Activated naive CD4-positive, alpha-beta T cell treated with anti-CD3 and anti-CD28 coated beads, Interleukin-2, amount 50 U/mL, for 72 hours (primary cell): ENCODE measurements around the gene TRPM2. TPM values are rescaled to one million over a fixed set of nuclear protein-coding genes. Genes with fewer than 3 reads are reported as not detected.

Source experiments
- ATAC-seq, 2 donors: fragments of 150-1000 bp; cut with Tn5 transposase; 2 replicates each; pipeline ENCODE4 v1.10.0; 2021; ENCODE audit warnings: mild to moderate bottlenecking in 2 of 2, moderate library complexity in 2 of 2
- DNase-seq, 2 donors: peaks; one replicate each; pipeline ENCODE4 v3.0.0; 2021 to 2022; ENCODE audit warnings: low spot score in 2 of 2
- H3K27ac Mint-ChIP-seq, 2 donors: one replicate each; pipeline ENCODE4 v1.8.0; 2022; ENCODE audit warnings: mild to moderate bottlenecking in 2 of 2, mixed read lengths in 2 of 2
- H3K36me3 Mint-ChIP-seq, 2 donors: one replicate each; pipeline ENCODE4 v1.8.0; 2022; ENCODE audit warnings: mixed read lengths in 2 of 2
- H3K9me3 Mint-ChIP-seq, 2 donors: one replicate each; pipeline ENCODE4 v1.8.0; 2022; ENCODE audit warnings: mixed read lengths in 2 of 2
- total RNA-seq, 2 donors: library from RNA; stranded (reverse); gene quantifications; one replicate each; pipeline ENCODE4 v1.2.3, GENCODE V29; 2022

The TRPM2 gene
- total RNA-seq, 2 donors from 2014 or later = 8.5 to 16.3 TPM

DNA sequence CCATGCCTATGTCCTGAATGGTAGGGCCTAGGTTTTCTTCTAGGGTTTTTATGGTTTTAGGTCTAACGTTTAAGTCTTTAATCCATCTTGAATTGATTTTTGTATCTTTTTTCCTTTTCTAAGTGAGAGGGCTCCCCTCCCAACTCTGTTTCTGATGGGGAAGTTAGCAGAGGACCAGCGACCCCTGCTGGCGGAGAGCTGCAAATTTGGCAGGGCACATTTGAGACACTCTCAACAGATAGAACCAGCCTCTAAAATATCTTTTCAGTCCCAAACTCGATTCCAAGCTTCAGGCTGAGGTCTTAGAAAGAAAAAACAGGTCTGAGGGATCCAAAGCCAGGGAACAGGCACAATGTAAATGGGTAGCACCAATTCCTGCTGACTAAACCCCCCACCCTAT lies 134.4 kb downstream of the TRPM2 start:
- DNase-seq (peak in 1 of 2 donors; percentile 66), ATAC-seq (peak in 1 of 2 donors; percentile 47)

DNA sequence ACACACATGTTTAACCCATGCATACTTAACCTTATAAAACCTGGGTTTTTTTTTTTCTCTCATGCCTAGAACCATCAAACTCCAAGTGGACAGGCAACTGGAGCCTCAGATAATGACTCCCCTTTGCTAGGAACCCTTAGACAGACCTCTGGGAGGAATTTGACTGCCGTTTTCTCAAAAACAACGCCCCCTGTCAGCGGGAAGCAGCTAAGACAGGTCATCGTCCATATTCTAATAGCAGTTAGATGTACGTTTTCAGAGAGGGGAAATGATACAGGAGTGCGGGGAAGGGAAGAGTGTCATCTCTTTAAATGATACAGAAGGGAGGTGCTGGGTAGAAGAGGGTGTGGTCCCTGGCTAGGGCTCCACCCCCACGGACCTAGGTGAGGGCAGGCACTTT lies 136.5 kb downstream of the TRPM2 start:
- DNase-seq = no peak
- Mint-ChIP-seq H3K9me3 (peaks cover 12 to 16% of the 10 kb centered on the region in 2 donors), H3K27ac (peak overlapping the region in 1 of 2 donors; percentile 27), H3K36me3 (peaks cover 16 to 18% of the 10 kb centered on the region in 2 donors)
- ATAC-seq = no peak

More for the DNA sequence above, 134.4 kb downstream of the TRPM2 start:
- H3K27ac Mint-ChIP-seq = no peak overlapping the region
- H3K9me3 Mint-ChIP-seq = peaks cover 7 to 10% of the 10 kb centered on the region in 2 donors
- H3K36me3 Mint-ChIP-seq = peaks cover 9 to 11% of the 10 kb centered on the region in 2 donors

DNA sequence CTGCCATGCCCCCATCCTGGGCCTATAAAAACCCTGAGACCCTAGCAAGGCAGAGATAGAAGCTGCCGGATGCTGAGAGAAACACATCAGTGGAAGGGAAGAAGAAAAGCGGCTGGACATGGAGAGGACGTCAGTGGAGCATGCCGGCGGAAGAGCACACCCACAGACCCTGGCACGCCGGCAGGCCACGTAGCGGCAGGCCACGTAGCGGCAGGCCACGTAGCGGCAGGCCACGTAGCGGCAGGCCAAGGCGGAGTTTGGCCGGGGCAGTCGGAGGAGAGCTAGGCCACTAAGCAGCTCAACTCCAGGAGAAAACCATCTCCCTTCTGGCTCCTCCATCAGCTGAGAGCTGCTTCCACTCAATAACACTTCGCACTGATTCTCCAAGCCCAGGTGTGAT lies 137.0 kb downstream of the TRPM2 start:
- H3K9me3 Mint-ChIP-seq = peaks cover 12 to 16% of the 10 kb centered on the region in 2 donors
- ATAC-seq (no peak), DNase-seq (no peak)
- H3K36me3 Mint-ChIP-seq = peaks cover 16 to 18% of the 10 kb centered on the region in 2 donors
- H3K27ac Mint-ChIP-seq = peak overlapping the region in 1 of 2 donors; percentile 49

DNA sequence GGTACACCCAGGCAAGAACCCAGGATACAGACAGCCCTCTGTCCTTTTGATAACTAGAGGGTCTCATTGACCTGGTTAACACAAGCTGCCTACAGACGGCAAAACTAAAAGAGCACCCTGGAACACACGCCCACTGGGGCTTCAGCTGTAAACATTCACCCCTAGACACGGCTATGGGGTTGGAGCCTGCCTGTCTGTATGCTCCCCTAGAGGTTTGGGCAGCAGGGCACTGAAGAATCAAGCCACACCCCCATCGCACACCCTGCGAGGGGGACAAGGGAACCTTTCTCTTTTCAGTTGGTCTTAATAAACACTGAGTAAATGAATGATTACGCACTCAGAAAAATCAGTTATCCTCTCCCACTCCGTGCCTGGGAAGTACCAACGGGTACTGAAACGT lies 137.4 kb downstream of the TRPM2 start:
- no peak for ATAC-seq
- Mint-ChIP-seq H3K36me3 (peaks cover 16 to 18% of the 10 kb centered on the region in 2 donors), H3K9me3 (peaks cover 12 to 16% of the 10 kb centered on the region in 2 donors), H3K27ac (peak overlapping the region in 1 of 2 donors; percentile 49)
- DNase-seq = no peak

Other genes starting within 250 kb of the TRPM2 start
- gene PWP2, start 246.2 kb upstream of the TRPM2 start, total RNA-seq = 10 to 100 TPM; 38.6 to 51.6 TPM
- 10 to 100 TPM; 35.3 to 76.8 TPM for gene GATD3, start 219.9 kb upstream of the TRPM2 start, total RNA-seq
- 1 to 10 TPM; 2.1 to 4.1 TPM for gene ICOSLG, start 112.7 kb upstream of the TRPM2 start, total RNA-seq
- gene DNMT3L, start 91.7 kb upstream of the TRPM2 start, total RNA-seq = not detected
- not detected for gene AIRE, start 67.7 kb upstream of the TRPM2 start, total RNA-seq
- gene PFKL, start 53.6 kb upstream of the TRPM2 start, total RNA-seq = 100 to 1,000 TPM in 1 of 2 donors, 10 to 100 TPM in 1; 88.8 to 223 TPM
- 10 to 100 TPM; 16.5 to 17.3 TPM for gene CFAP410, start 14.2 kb upstream of the TRPM2 start, total RNA-seq
- 1 to 10 TPM; 4.8 to 5.6 TPM for gene LRRC3, start 101.9 kb downstream of the TRPM2 start, total RNA-seq
- not detected for gene KRTAP10-1, start 186.6 kb downstream of the TRPM2 start, total RNA-seq
- gene KRTAP10-2, start 197.9 kb downstream of the TRPM2 start, total RNA-seq = not detected
- not detected for gene KRTAP10-3, start 205.2 kb downstream of the TRPM2 start, total RNA-seq
- not detected for gene KRTAP10-4, start 220.1 kb downstream of the TRPM2 start, total RNA-seq
- gene KRTAP10-5, start 227.0 kb downstream of the TRPM2 start, total RNA-seq = not detected
- gene KRTAP10-6, start 238.9 kb downstream of the TRPM2 start, total RNA-seq = not detected
- gene KRTAP10-7, start 247.0 kb downstream of the TRPM2 start, total RNA-seq = not detected